GM12872 (cell line): ENCODE data around the gene IL12RB1.

Source experiments
- CTCF ChIP-seq: IDR thresholded peaks from 3 replicates; pipeline ENCODE4 v1.5.1; 2011; ENCODE audit warnings: low read depth, mild to moderate bottlenecking, low read length, moderate library complexity; ENCODE audit not compliant: insufficient read depth

The IL12RB1 gene

GRCh38 chr19:18086590-18087138 lies at the start of gene IL12RB1:
TSS of gene IL12RB1 (minus strand) at chr19:18086934. CDS start at chr19:18086823, 111 bp downstream.
- TF ChIP-seq CTCF, result no peak

- TF ChIP-seq CTCF, result no peak
Observed at GRCh38 chr19:18135712-18136584, 49.2 kb upstream of the IL12RB1 start.

- no peak for TF ChIP-seq CTCF
Observed at GRCh38 chr19:18131841-18132596, 45.3 kb upstream of the IL12RB1 start.

GRCh38 chr19:18130523-18131242 lies 43.9 kb upstream of the IL12RB1 start:
- no peak for TF ChIP-seq CTCF

- no peak for TF ChIP-seq CTCF
Observed at GRCh38 chr19:18128805-18129204, 42.1 kb upstream of the IL12RB1 start.

GRCh38 chr19:18128044-18128443 lies 41.3 kb upstream of the IL12RB1 start:
- TF ChIP-seq CTCF, result no peak

- TF ChIP-seq CTCF, result no peak
Observed at GRCh38 chr19:18126097-18126496, 39.4 kb upstream of the IL12RB1 start.
